GM19463 (cell line): ENCODE measurements around the gene BIN1.
A peak's percentile ranks its signal among the peaks of the same experiment; 100 is the strongest.

Experiments used
- ATAC-seq: cut with Tn5 transposase; IDR thresholded peaks from one replicate; pipeline ENCODE4 v1.9.1; 2021; ENCODE audit warnings: mild to moderate bottlenecking, moderate library complexity; ENCODE audit not compliant: unreplicated experiment

The BIN1 gene, protein sequence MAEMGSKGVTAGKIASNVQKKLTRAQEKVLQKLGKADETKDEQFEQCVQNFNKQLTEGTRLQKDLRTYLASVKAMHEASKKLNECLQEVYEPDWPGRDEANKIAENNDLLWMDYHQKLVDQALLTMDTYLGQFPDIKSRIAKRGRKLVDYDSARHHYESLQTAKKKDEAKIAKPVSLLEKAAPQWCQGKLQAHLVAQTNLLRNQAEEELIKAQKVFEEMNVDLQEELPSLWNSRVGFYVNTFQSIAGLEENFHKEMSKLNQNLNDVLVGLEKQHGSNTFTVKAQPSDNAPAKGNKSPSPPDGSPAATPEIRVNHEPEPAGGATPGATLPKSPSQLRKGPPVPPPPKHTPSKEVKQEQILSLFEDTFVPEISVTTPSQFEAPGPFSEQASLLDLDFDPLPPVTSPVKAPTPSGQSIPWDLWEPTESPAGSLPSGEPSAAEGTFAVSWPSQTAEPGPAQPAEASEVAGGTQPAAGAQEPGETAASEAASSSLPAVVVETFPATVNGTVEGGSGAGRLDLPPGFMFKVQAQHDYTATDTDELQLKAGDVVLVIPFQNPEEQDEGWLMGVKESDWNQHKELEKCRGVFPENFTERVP

DNA sequence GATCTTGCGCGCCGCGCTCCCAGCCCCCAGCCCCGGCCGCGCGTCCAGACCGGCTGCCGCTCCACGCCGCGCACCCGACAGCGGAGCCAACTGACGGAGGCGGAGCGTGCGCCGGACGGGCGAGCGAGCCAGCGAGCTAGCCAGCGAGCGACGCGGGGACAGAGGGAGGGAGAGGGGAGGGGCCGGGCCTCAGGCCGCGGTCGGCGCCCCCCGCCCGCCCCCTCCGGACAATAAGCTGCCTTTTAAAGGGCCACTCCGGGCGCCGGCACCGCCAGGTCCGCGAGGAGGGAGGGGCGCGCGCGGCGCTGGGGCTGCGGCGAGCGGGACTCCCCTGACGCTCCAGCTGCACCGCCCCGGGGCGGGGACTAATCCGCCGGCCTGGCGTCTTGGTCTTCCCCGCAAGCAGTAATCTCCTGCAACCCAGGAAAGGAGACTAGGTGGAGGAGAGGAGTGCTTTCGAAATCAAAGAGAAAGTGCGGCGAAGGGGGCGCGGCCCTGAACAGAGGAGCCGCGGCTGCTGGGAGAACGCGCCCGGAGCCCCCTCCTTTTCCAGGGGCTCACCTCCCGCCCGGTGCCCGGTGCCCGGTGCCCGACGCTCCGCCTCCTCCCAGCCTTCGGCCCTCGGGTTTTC lies at the start of gene BIN1:
Gene BIN1, minus strand, starts transcription at position 164 of the 631 bp plus-strand sequence. CDS start 211 bp downstream, outside the sequence.
- peak; percentile 82 for ATAC-seq

DNA sequence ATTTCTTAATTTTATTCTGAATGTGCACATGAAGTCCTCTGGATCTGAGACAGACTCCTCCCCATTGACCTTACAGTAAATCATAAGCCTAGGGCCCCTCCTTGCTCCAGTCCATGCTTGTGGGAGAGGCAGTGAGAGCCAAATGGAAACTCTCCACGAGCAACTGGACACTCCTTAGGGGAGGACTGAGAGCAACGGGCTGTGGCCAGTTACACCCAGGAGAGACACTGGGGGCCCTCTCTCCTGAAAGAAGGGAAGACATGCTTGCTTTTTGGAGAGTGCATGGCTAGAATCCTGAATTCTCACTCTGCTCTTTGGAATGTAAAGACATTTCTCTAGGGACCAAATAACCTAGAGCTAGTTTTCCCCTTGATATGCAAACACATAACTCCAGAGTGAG lies 49.0 kb upstream of the BIN1 start:
- ATAC-seq = no peak

DNA sequence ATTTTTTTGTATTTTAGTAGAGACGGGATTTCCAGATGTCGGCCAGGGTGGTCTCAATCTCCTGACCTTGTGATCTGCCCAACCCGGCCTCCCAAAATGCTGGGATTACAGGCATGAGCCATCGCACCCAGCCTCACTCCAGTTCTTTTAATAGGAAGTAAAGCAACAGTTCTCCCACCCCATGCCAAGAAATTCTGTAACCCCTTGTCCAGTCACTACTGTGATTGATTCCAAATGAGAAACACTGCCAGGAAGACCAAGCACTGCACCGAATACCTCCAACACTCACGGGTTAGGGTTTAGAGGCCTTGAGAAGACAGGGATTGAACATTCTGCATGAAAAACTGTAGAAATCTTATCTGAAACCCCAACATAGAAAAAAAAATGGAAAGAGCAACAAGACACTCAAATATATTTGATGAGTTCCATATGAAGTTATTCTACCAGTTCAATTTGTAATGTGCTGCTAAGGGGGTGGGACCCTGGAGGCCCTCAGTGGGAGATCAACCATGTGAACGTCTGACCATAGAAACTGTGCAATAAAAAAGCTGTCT lies 48.2 kb upstream of the BIN1 start:
- ATAC-seq = no peak

DNA sequence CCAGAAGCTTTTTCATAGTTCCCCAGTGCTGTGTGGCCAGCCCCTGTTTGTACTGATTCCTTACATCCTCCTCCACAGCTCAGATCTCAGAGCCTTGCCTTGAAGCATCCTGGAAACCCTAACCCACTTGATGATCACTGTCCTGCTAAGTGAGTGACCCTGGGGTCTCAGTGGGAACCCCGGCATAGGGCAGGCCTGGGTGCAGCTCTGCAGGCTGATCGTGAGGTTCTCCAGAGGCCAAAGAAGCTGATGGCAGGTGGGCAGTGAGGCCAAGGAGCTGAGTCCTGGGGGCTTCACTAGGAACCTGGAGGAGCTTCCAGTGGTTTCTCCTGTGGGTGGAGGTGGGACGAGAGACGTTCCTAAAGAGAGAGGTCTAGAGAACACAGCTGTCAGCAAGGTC lies 47.4 kb upstream of the BIN1 start:
- ATAC-seq = no peak

DNA sequence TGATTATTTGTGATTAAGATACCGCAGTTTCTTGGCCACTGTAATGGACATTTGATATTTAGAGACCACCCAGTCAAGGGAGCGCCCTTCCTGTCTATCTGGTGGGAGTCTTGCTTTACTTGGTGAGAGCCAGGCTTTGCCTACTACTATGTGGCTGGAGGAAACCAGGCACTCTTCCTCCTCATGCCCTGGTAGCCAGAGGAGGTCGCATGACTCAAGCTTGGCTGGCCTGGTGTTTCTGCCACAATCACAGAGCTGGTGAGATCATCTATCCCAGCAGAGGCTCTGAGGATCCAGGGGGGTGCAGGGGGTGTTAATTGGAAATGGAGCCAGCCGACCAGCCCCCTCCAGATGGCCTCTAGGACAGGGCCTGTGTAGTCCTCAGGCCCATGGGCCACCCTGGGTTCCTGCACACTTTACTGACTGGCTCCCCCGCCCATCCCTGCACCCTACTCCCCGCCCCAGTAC lies 46.8 kb upstream of the BIN1 start:
- ATAC-seq = no peak

DNA sequence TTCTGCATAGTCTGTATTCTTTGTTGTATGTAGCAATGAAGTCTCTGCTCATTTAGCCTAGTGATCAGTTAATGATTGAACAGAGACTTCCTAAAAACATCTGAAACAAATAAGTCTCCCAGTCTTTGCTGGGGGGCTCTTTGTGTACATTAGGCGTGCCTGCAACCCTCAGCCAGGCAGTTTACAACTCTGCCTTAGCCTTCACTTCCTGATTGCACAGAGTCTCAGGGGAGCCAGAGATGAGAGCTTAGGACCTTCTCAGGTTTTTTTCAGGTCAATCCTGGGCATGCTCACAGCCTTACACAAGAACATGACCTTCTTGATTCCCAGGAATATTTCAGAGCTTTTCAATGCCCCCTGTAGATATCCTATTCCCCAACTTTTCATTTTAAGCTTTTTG lies 44.0 kb upstream of the BIN1 start:
- no peak for ATAC-seq

DNA sequence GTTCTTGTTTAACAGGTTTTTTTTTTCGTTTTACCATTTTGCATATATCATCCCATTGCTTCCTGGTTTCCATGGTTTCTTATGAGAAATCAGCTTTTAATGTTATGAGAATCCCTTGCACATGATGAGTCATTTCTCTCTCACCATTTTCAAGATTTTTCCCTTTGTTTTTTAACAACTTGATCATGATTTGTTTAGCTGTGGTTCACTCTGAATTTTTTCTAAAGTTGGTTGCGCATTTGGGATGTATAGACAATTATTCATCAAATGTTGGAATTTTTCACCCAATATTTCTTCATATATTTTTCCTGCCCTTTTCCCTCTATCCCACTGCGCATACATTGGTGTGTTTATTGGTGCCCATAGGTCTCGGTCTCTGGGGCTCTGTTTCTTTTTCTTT lies 42.4 kb upstream of the BIN1 start:
- ATAC-seq = no peak

DNA sequence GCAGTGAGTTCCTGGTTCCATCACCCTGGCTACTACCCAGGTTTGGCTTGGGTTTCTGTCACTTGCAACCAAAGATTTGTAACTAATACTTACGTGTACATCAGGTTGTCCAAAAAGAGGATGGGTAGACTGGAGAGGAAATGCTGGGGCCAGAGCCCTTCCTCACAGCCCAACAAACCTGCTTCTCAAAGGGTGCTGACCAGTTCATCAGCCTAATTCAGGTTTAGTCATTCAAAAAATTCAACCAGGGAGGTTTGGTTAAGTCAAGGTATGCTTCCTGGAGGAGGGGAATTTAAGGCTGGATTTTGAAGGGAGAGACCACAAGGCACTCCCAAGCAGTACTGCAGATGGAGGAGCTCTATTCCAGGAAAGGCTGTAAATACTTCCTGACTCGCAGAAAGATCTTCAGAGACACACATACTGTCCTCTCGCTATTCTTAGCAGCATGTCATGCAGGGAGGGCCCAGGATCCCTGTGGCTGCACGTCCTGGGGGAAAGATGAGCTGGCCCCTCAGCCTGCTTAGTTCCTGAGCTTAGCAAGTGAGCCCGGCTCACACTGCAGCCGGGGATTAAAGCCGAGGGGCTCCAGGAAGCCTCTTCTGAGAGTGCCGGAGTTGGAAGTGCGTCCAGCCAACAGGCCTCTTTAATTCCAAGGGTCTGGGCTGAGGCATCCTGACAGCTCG lies 40.0 kb upstream of the BIN1 start:
- ATAC-seq = no peak

DNA sequence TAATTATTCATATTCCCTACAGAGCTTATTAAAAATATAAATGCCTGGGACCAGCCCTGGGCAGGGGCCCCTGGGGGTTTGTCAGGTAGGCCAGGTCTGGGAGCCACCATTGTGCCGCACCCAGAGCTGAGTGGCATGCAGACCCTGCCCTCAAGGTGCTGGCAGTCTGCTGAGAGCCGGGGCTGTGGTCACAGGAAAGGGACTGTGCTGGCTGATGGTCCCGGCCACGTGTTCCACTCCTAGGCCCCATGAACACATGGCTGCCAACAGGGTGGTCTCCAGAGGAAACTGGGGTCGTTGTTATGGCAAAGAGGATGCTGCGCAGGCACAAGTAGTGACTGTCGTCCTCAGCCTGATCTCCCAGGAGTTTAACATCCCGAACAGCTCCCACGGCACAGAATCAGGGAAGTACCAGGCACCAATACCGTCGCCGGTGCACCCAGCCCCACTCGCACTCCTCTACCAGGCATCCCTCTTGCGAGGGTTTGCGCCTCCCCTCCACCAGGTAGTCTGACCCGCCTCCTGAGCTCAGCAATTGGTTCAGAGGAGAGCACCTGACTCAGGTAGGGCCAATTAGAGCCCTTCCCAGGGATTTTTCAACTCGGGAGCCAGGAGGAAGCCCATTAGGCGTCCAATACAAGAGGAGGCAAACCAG lies 39.2 kb upstream of the BIN1 start:
- ATAC-seq = no peak

DNA sequence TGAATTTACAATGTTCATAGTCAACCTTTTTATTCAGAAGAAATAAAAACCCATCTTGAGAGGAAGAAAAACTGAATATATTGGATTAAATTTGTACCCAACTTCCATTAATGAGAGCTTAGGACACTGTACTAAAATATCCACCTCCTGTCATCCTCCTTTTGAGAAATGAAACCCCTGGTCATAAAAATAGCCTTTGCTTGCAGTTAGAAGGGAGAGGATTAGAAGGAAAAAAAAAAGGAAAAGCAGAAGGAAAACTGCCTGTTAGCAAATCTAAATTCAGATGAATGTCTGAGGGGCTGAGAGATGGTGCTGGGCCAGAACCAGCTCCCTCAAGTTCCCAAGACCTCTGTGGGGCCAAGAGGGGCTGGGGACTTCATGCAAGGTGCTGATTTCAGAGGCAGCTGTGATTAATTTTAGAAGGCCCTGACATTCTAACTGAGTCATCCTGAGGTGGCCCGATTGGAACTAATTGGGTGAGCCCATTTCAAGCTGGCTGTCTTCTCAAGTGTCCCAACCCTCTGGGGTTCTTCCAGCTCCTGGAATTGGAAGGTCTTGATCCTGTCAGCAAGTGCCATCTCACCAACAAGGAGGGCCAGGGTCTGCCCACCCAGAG lies 38.4 kb upstream of the BIN1 start:
- no peak for ATAC-seq

DNA sequence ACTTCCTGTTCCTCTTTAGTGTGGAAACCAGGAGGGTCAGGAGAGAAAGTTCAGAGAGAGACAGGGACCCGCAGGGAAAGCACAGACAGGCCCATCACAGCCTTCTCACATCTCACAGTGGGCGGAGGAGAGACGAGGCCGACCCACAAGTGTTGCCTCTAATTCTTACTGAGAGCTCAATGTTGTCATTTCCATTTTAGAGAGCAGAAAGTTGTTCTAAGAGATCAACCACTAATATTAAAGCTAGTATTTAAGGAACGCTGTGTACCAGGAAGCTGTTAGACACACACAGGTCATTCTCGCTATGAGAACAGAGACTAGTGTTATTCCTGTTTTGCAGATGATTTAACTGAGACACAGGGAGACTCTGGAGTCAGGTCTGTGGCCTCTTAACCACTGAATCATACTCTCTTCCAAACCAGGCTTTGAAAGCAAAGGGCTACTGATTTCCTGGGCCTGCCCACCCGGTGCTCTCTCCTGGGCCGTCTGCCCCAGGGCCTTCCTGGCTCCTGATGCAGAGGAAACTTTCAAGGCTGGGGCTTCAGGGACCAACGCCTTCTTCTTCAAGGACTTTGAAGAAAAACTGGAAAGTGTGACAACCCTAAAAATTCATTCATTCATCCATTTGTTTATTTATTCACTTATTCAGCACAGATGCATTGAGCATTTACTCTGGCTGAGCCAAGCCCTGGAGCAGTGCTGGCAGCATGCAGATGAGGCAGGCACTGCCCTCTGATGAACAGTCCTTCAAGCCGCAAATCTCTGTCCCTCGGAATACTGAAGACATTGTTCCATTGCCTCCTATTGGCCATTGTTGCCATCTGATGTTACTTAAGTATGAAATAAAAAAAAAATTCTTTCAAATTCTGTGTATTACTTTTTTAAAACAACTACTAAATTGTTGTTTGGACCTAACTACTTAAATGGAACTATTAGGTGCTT lies 37.2 kb upstream of the BIN1 start:
- ATAC-seq = no peak

DNA sequence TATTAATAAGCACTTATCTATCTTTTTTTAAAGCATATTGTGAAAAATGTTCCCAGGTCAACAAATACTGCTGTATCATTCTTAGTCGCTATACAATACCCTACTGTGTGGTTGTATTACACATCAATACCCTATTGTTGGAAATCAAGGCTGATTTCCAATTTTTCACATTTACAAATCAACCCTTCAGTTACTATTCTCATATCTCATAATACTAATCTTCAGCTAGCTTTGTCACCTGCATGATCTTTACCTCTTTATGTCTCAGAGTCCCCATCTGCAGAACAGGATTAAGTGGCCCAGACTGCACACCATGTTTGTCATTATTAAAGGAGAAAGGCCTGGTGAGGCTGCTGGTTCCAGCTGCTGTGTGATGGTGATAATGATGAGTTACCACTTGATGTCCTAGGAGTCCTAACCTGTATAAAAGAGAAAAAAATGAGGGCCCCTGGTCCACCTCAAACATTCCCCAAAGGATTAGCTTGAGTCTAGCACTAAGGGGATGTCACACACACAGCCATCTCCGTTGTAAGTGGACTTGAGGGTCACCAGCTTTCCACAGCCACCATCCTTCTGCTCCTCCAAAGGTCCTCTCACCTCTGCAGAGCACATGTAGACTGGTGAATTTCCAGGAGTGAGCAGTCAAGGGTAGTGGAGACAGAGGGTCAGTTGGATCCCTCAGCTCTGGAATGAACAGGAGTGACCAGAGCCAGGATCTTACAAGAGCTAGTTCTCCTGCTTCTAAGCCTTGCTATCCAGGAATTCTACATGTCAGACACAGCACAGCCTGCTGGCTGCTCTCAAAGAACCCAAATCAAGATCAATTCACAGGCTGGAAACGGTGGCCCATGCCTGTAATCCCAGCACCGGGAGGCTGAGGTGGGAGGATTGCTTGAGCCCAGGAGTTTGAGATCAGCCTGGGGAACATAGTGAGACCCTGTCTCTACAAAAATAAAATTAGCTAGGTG lies 36.0 kb upstream of the BIN1 start:
- ATAC-seq = no peak

DNA sequence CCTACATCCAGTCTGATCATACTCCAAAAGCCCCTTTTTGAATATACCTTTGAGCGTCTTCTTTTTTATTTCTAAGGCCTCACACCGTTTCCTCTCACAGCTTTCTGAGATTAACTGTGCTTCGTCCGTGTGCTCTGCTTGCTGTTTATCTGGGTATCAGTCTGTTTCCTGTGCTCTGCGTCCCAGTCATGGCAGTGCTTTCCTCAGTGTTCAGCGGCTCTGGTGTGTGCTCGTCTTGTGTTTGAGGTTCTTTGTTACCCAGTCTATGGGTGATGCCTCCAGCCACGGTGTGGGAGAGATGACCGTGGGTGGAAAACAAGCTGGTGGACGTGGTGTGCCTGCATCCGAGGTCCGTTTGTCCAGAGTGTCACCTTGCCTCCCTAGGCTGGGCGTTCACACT lies 33.6 kb upstream of the BIN1 start:
- no peak for ATAC-seq

DNA sequence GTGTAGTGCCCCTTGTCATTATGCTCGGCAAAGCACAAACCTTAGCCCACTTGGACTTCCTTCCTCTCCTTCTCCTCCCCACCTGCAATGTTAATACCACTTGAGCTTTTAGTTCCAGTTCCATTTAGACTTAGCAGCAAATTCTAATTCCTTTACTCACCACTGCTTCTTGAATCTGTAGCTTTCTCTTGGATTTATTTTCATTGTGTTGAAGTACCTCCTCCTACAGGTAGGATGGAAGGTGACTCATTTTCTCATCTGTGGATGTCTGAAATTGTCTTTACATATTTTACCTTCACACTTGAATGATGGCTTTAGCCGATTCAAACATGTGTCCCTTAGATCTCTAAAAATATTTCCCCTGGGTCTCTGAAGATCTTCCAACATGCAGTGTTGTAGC lies 32.8 kb upstream of the BIN1 start:
- no peak for ATAC-seq

DNA sequence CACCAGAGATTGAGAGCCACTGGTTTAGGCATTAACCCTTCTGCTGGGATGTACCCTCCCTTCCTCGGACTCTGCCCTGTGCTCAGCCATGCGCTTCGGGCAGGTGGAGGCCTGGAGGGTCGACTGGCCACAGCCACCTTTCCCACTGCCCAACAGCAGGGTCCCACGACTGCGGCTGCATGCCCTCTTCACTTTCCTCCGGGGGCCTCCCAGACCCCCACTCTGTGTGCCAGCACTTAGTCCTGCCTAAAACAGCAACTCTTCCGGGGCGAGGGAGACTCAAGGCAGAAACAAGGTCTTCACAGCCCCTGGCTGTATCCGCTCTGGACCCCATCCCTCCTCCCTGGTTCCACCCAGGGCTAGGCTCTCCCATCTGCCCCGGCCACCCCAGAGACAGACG lies 31.3 kb upstream of the BIN1 start:
- no peak for ATAC-seq

DNA sequence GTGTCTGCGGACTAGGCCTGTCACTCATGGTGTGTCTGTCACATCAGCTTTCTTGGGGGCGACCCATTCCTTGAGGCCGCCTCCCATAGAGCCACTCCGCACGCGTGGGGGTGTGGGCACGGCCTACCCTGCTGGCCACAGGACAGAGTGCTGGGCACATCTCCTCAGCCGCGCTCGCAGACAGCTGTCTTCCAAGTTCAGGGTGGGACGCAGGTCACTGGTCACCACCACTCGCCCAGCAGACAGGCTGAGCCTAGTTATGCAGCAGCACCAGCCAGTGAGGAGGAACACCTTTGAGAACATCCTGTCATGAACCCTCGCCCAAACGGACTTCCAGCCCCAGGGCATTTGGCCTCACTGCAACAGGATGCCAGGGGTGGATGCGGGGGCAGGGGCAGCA lies 30.8 kb upstream of the BIN1 start:
- no peak for ATAC-seq

DNA sequence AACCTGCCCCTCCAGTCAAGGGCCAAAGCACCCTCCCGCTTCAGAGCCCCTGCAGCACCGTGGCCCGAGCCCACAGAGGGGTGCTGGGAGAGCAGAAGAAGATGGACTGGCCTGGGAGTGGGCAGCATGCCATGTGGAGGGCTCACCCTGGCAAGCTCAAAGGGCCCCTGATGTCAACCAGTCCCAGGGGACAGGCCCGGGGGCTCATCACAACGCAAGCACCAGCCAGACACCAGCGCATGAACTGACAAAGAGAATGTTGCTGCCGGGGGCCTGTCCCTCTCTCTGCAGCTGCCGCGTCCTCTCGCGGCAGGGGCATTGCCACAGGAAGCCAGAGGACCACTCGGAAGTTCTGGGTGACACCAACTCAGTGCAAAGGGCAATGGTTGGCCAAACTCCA lies 30.3 kb upstream of the BIN1 start:
- no peak for ATAC-seq
